Measurements from ENCODE around the gene BTN3A1.
"Not testable (repeated sequence)": the region's sequence is repeated elsewhere in the genome, so short reads cannot be mapped to it uniquely, and the experiment has no call there.

The BTN3A1 gene

GRCh38 chr6:26415036-26415614 is 13.1 kb downstream of the BTN3A1 start:
- DNase-seq (ENCODE audit: low read depth), result no peak

GRCh38 chr6:26415791-26416190 is 13.7 kb downstream of the BTN3A1 start:
- no peak for DNase-seq (ENCODE audit: low read depth)

GRCh38 chr6:26416288-26416687 is 14.2 kb downstream of the BTN3A1 start:
- DNase-seq (ENCODE audit: low read depth), result no peak

GRCh38 chr6:26418077-26418476 is 16.0 kb downstream of the BTN3A1 start:
- not testable (repeated sequence) for DNase-seq (ENCODE audit: low read depth)

- DNase-seq (ENCODE audit: low read depth), result not testable (repeated sequence)
These were observed 16.7 kb downstream of the BTN3A1 start for GRCh38 chr6:26418795-26419194.

GRCh38 chr6:26420688-26421171 is 18.7 kb downstream of the BTN3A1 start:
- no peak for DNase-seq (ENCODE audit: low read depth)

- DNase-seq (ENCODE audit: low read depth), result no peak
These were observed 19.4 kb downstream of the BTN3A1 start for GRCh38 chr6:26421259-26422144.

GRCh38 chr6:26422329-26422728 is 20.3 kb downstream of the BTN3A1 start:
- DNase-seq (ENCODE audit: low read depth), result no peak

GRCh38 chr6:26426691-26427450 is 24.8 kb downstream of the BTN3A1 start:
- DNase-seq (ENCODE audit: low read depth), result no peak

- DNase-seq (ENCODE audit: low read depth), result no peak
These were observed 25.4 kb downstream of the BTN3A1 start for GRCh38 chr6:26427451-26427809.

- DNase-seq (ENCODE audit: low read depth), result no peak
These were observed 26.1 kb downstream of the BTN3A1 start for GRCh38 chr6:26428206-26428605.

- no peak for DNase-seq (ENCODE audit: low read depth)
These were observed 28.7 kb downstream of the BTN3A1 start for GRCh38 chr6:26430787-26431186.

GRCh38 chr6:26431258-26432172 is 29.4 kb downstream of the BTN3A1 start:
- no peak for DNase-seq (ENCODE audit: low read depth)

- DNase-seq (ENCODE audit: low read depth), result no peak
These were observed 30.6 kb downstream of the BTN3A1 start for GRCh38 chr6:26432627-26433201.

- DNase-seq (ENCODE audit: low read depth), result not testable (repeated sequence)
These were observed 31.6 kb downstream of the BTN3A1 start for GRCh38 chr6:26433680-26434079.

GRCh38 chr6:26436018-26436417 is 33.9 kb downstream of the BTN3A1 start:
- no peak for DNase-seq (ENCODE audit: low read depth)

GRCh38 chr6:26437550-26437949 is 35.5 kb downstream of the BTN3A1 start:
- DNase-seq (ENCODE audit: low read depth), result no peak

- no peak for DNase-seq (ENCODE audit: low read depth)
These were observed 35.9 kb downstream of the BTN3A1 start for GRCh38 chr6:26438000-26438399.

- no peak for DNase-seq (ENCODE audit: low read depth)
These were observed 37.4 kb downstream of the BTN3A1 start for GRCh38 chr6:26439151-26440125.

GRCh38 chr6:26440977-26441358 is 38.9 kb downstream of the BTN3A1 start:
- no peak for DNase-seq (ENCODE audit: low read depth)
